Stimulated activated naive CD8-positive, alpha-beta T cell treated with anti-CD3 and anti-CD28 coated beads, Interleukin-15, amount 100 ng/mL, for 72 hours (primary cell): Measurements from ENCODE around the gene ST7.

Experiments
- ATAC-seq: fragments of 150-1000 bp; cut with Tn5 transposase; 2 replicates; pipeline ENCODE4 v1.10.0; 2021; ENCODE audit warnings: mild to moderate bottlenecking, moderate library complexity
- DNase-seq, 2 donors: peaks; one replicate each; pipeline ENCODE4 v3.0.0; 2021 to 2022
- H3K27ac Mint-ChIP-seq, 2 donors: one replicate each; pipeline ENCODE4 v1.8.0; 2022; ENCODE audit warnings: mild to moderate bottlenecking in 2 of 2, mixed read lengths in 2 of 2, moderate library complexity in 2 of 2
- H3K27me3 Mint-ChIP-seq: one replicate; pipeline ENCODE4 v1.8.0; 2022; ENCODE audit warnings: mixed read lengths
- H3K4me1 Mint-ChIP-seq: one replicate; pipeline ENCODE4 v1.8.0; 2022; ENCODE audit warnings: mild to moderate bottlenecking, mixed read lengths
- H3K4me3 Mint-ChIP-seq, 2 donors: one replicate each; pipeline ENCODE4 v1.8.0; 2022; ENCODE audit warnings: mild to moderate bottlenecking in 2 of 2, mixed read lengths in 2 of 2, moderate library complexity in 1 of 2
- H3K9me3 Mint-ChIP-seq, 2 donors: one replicate each; pipeline ENCODE4 v1.8.0; 2022; ENCODE audit warnings: mixed read lengths in 2 of 2

Gene ST7

GRCh38 chr7:117208257-117208656 lies 255.0 kb downstream of the ST7 start:
- DNase-seq: no peak
- no peak for ATAC-seq
- no peak overlapping the region for H3K4me3 Mint-ChIP-seq
- no peaks in the 10 kb centered on the region for H3K9me3 Mint-ChIP-seq
- no peaks in the 10 kb centered on the region for H3K27me3 Mint-ChIP-seq
- no peak overlapping the region for H3K27ac Mint-ChIP-seq
- H3K4me1 Mint-ChIP-seq: no peaks in the 10 kb centered on the region

GRCh38 chr7:117210397-117210796 lies 257.1 kb downstream of the ST7 start:
- Mint-ChIP-seq H3K4me1 (no peaks in the 10 kb centered on the region), H3K4me3 (no peak overlapping the region), H3K27me3 (no peaks in the 10 kb centered on the region), H3K27ac (no peak overlapping the region), H3K9me3 (no peaks in the 10 kb centered on the region)
- ATAC-seq: no peak
- no peak for DNase-seq

GRCh38 chr7:117210908-117211307 lies 257.6 kb downstream of the ST7 start:
- Mint-ChIP-seq H3K9me3 (no peaks in the 10 kb centered on the region), H3K27me3 (no peaks in the 10 kb centered on the region), H3K27ac (no peak overlapping the region), H3K4me3 (no peak overlapping the region), H3K4me1 (no peaks in the 10 kb centered on the region)
- DNase-seq (no peak), ATAC-seq (no peak)

GRCh38 chr7:117211614-117212013 lies 258.3 kb downstream of the ST7 start:
- DNase-seq (no peak), ATAC-seq (no peak)
- Mint-ChIP-seq H3K27ac (no peak overlapping the region), H3K9me3 (no peaks in the 10 kb centered on the region), H3K4me1 (no peaks in the 10 kb centered on the region), H3K27me3 (no peaks in the 10 kb centered on the region), H3K4me3 (no peak overlapping the region)

GRCh38 chr7:117212969-117213877 lies 259.9 kb downstream of the ST7 start:
- H3K9me3 Mint-ChIP-seq: no peaks in the 10 kb centered on the region
- H3K27ac Mint-ChIP-seq: no peak overlapping the region
- no peak overlapping the region for H3K4me3 Mint-ChIP-seq
- ATAC-seq: no peak
- no peaks in the 10 kb centered on the region for H3K27me3 Mint-ChIP-seq
- peak; percentile 16 to 44 for DNase-seq
- H3K4me1 Mint-ChIP-seq: no peaks in the 10 kb centered on the region

GRCh38 chr7:117216010-117216409 lies 262.7 kb downstream of the ST7 start:
- Mint-ChIP-seq H3K9me3 (no peaks in the 10 kb centered on the region), H3K27me3 (no peaks in the 10 kb centered on the region), H3K4me3 (no peak overlapping the region), H3K4me1 (no peaks in the 10 kb centered on the region), H3K27ac (no peak overlapping the region)
- ATAC-seq (no peak), DNase-seq (no peak)

- no peaks in the 10 kb centered on the region for H3K27me3 Mint-ChIP-seq
- ATAC-seq (no peak), DNase-seq (no peak)
- no peak overlapping the region for H3K27ac Mint-ChIP-seq
- H3K4me1 Mint-ChIP-seq: no peaks in the 10 kb centered on the region
- H3K4me3 Mint-ChIP-seq: no peak overlapping the region
- H3K9me3 Mint-ChIP-seq: no peaks in the 10 kb centered on the region
These were observed 263.3 kb downstream of the ST7 start for GRCh38 chr7:117216436-117217069.

GRCh38 chr7:117217106-117218035 lies 264.1 kb downstream of the ST7 start:
- no peaks in the 10 kb centered on the region for H3K27me3 Mint-ChIP-seq
- no peak overlapping the region for H3K4me3 Mint-ChIP-seq
- H3K4me1 Mint-ChIP-seq: no peaks in the 10 kb centered on the region
- no peak for ATAC-seq
- no peaks in the 10 kb centered on the region for H3K9me3 Mint-ChIP-seq
- H3K27ac Mint-ChIP-seq: no peak overlapping the region
- DNase-seq: no peak

- ATAC-seq (no peak), DNase-seq (no peak)
- Mint-ChIP-seq H3K9me3 (no peaks in the 10 kb centered on the region), H3K27me3 (no peaks in the 10 kb centered on the region), H3K4me3 (no peak overlapping the region), H3K4me1 (no peaks in the 10 kb centered on the region), H3K27ac (no peak overlapping the region)
These were observed 265.4 kb downstream of the ST7 start for GRCh38 chr7:117218700-117219099.

GRCh38 chr7:117219485-117219884 lies 266.2 kb downstream of the ST7 start:
- no peaks in the 10 kb centered on the region for H3K27me3 Mint-ChIP-seq
- no peak overlapping the region for H3K4me3 Mint-ChIP-seq
- DNase-seq: no peak
- H3K27ac Mint-ChIP-seq: no peak overlapping the region
- peak; percentile 58 for ATAC-seq
- H3K4me1 Mint-ChIP-seq: no peaks in the 10 kb centered on the region
- H3K9me3 Mint-ChIP-seq: no peaks in the 10 kb centered on the region

- no peak for ATAC-seq
- no peak for DNase-seq
- H3K4me1 Mint-ChIP-seq: no peaks in the 10 kb centered on the region
- H3K4me3 Mint-ChIP-seq: no peak overlapping the region
- H3K27ac Mint-ChIP-seq: no peak overlapping the region
- no peaks in the 10 kb centered on the region for H3K27me3 Mint-ChIP-seq
- no peaks in the 10 kb centered on the region for H3K9me3 Mint-ChIP-seq
These were observed 267.5 kb downstream of the ST7 start for GRCh38 chr7:117220836-117221235.

- no peak for ATAC-seq
- Mint-ChIP-seq H3K9me3 (no peaks in the 10 kb centered on the region), H3K27ac (no peak overlapping the region), H3K4me1 (no peaks in the 10 kb centered on the region), H3K4me3 (no peak overlapping the region), H3K27me3 (no peaks in the 10 kb centered on the region)
- no peak for DNase-seq
These were observed 272.2 kb downstream of the ST7 start for GRCh38 chr7:117225536-117225935.

- Mint-ChIP-seq H3K4me1 (no peaks in the 10 kb centered on the region), H3K27ac (no peak overlapping the region), H3K4me3 (no peak overlapping the region), H3K27me3 (no peaks in the 10 kb centered on the region), H3K9me3 (peaks cover 0 to 3% of the 10 kb centered on the region in 2 donors)
- no peak for ATAC-seq
- DNase-seq: no peak
These were observed 273.8 kb downstream of the ST7 start for GRCh38 chr7:117227091-117227490.

- no peak for ATAC-seq
- H3K9me3 Mint-ChIP-seq: peaks cover 0 to 14% of the 10 kb centered on the region in 2 donors
These were observed 276.0 kb downstream of the ST7 start for GRCh38 chr7:117229350-117229749.

GRCh38 chr7:117230276-117231046 lies 277.2 kb downstream of the ST7 start:
- ATAC-seq (no peak), DNase-seq (no peak)
- Mint-ChIP-seq H3K4me3 (no peak overlapping the region), H3K4me1 (no peaks in the 10 kb centered on the region), H3K27me3 (no peaks in the 10 kb centered on the region), H3K27ac (no peak overlapping the region), H3K9me3 (peaks cover 0 to 14% of the 10 kb centered on the region in 2 donors)

More at GRCh38 chr7:117229350-117229749, 276.0 kb downstream of the ST7 start:
- Mint-ChIP-seq H3K27ac (no peak overlapping the region), H3K4me3 (no peak overlapping the region), H3K4me1 (no peaks in the 10 kb centered on the region), H3K27me3 (no peaks in the 10 kb centered on the region)
- DNase-seq: no peak
